ENCODE measurements around the gene RBM43. TPM values are rescaled to one million over a fixed set of nuclear protein-coding genes. Genes with fewer than 3 reads are reported as not detected.

RBM43 gene
- total and polyA plus RNA-seq, 2 experiments from 2014 or later, result 0.62 to 4.6 TPM

DNA sequence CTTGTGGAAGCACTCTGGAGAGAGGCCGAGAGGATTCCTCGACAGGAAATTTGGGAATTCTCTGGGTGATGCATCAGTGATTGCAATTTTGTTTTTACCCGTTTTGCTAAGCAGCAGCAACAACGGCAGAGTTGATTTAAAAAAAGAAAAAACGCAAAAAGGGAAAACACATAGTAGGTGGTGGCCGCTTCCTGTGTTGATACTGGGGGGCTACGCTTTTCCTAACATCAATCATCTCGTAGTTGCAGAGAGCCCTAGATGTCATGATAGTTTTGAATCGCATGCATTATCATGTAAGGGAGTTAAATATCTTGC is 271 bp upstream of the RBM43 start:
- Histone ChIP-seq H3K4me3 (peak overlapping the region; percentile 88), H3K27ac (peak overlapping the region; percentile 99), H3K9me3 (ENCODE audit: low read depth) (no peaks in the 10 kb centered on the region), H3K79me2 (peaks cover 12% of the 10 kb centered on the region), H4K20me1 (ENCODE audit: insufficient read depth, poor library complexity, severe bottlenecking) (no peaks in the 10 kb centered on the region), H3K4me1 (ENCODE audit: insufficient read depth) (peaks cover 6% of the 10 kb centered on the region), H2AFZ (peak overlapping the region; percentile 70), H3K9me2 (replicated peaks; ENCODE audit: insufficient read depth) (no peaks in the 10 kb centered on the region), H3K36me3 (replicated peaks; ENCODE audit: insufficient read depth, low read depth) (no peaks in the 10 kb centered on the region), H3K27me3 (no peaks in the 10 kb centered on the region), H3K4me2 (peak overlapping the region; percentile 80)
- WGBS (ENCODE audit: low lambda C conversion rate, missing lambda C conversion rate), result 37% methylated on average over 9 of the region's 9 CpGs
- TF ChIP-seq, protein P1, sequence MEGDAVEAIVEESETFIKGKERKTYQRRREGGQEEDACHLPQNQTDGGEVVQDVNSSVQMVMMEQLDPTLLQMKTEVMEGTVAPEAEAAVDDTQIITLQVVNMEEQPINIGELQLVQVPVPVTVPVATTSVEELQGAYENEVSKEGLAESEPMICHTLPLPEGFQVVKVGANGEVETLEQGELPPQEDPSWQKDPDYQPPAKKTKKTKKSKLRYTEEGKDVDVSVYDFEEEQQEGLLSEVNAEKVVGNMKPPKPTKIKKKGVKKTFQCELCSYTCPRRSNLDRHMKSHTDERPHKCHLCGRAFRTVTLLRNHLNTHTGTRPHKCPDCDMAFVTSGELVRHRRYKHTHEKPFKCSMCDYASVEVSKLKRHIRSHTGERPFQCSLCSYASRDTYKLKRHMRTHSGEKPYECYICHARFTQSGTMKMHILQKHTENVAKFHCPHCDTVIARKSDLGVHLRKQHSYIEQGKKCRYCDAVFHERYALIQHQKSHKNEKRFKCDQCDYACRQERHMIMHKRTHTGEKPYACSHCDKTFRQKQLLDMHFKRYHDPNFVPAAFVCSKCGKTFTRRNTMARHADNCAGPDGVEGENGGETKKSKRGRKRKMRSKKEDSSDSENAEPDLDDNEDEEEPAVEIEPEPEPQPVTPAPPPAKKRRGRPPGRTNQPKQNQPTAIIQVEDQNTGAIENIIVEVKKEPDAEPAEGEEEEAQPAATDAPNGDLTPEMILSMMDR (IDR thresholded peaks at IDR 0.05; ENCODE audit: poor library complexity), result no peak
- no peak for TF ChIP-seq EZH2phosphoT487 (IDR thresholded peaks at IDR 0.05; ENCODE audit: low read depth, severe bottlenecking, unreplicated experiment)
- no peak for TF ChIP-seq EZH2 (IDR thresholded peaks at IDR 0.05; ENCODE audit: borderline replicate concordance)
- DNase-seq (ENCODE audit: low spot score), result no peak

DNA sequence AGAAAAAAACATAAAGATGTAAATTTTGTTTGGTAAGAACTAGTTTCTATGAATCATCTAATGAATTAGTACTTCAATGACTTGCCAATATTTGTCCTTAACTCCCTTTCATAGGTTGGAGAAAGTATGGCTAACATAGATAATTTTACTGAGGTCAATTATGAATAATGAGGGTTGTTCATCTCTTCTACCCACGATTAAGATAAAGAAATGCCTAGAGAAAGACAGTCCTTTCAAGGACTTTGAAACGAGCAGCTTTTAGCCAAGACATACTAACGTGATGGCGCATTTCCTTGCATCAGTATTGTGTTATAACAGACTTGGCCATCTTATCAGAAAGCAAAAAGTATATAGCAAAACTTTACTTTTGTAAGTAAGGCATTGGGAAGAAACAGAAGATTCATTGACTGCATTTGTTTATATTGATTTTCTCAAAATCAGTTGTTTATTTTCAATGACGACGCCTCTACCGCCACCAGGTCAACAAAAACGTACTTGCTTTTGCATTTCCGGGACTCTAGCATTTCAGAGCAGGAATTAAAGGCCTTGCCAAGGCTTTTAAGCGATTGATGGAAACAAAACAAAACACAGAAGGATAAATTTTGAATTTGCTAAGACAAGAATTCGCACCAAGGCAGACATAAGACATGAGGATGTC is 961 bp downstream of the RBM43 start:
- Histone ChIP-seq H3K4me2 (peak overlapping the region; percentile 80), H3K9me2 (replicated peaks; ENCODE audit: insufficient read depth) (no peaks in the 10 kb centered on the region), H4K20me1 (ENCODE audit: insufficient read depth, poor library complexity, severe bottlenecking) (no peaks in the 10 kb centered on the region), H3K4me3 (peak overlapping the region; percentile 88), H3K4me1 (ENCODE audit: insufficient read depth) (peaks cover 6% of the 10 kb centered on the region), H2AFZ (peak overlapping the region; percentile 70), H3K9me3 (ENCODE audit: low read depth) (no peaks in the 10 kb centered on the region), H3K27me3 (no peaks in the 10 kb centered on the region), H3K36me3 (replicated peaks; ENCODE audit: insufficient read depth, low read depth) (no peaks in the 10 kb centered on the region), H3K79me2 (peaks cover 12% of the 10 kb centered on the region), H3K27ac (peak overlapping the region; percentile 99)
- no peak for TF ChIP-seq EZH2phosphoT487 (IDR thresholded peaks at IDR 0.05; ENCODE audit: low read depth, severe bottlenecking, unreplicated experiment)
- no peak for TF ChIP-seq EZH2 (IDR thresholded peaks at IDR 0.05; ENCODE audit: borderline replicate concordance)
- TF ChIP-seq, protein P1 (IDR thresholded peaks at IDR 0.05; ENCODE audit: poor library complexity), result no peak
- WGBS (ENCODE audit: low lambda C conversion rate, missing lambda C conversion rate), result 45% methylated on average over 11 of the region's 11 CpGs
- DNase-seq (ENCODE audit: low spot score), result no peak

DNA sequence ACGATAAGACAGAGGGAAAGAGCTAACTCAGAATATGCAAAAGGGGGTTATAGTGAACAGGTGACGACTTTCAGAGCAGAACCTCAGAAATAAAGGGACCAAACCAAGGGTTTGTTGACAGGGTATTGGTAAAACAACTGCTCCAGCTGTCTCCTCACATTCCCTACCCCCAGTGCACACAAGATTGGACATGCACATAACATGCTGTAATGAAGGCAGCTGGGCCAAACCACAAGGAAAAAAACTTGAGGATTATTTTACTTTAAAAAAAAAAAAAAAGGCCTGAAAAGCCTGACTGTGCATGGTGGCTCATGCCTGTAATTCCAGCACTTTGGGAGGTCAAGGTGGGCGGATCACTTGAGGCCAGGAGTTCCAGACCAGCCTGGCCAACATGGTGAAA is 3.5 kb downstream of the RBM43 start:
- DNase-seq (ENCODE audit: low spot score), result no peak
- H3K27me3 ChIP-seq, result no peaks in the 10 kb centered on the region
- no peaks in the 10 kb centered on the region for H3K9me3 ChIP-seq (ENCODE audit: low read depth)
- WGBS (ENCODE audit: low lambda C conversion rate, missing lambda C conversion rate), result 94% methylated on average over 3 of the region's 3 CpGs
- H3K4me3 ChIP-seq, result no peak overlapping the region
- H3K4me2 ChIP-seq, result no peak overlapping the region
- no peak overlapping the region for H3K27ac ChIP-seq
- no peaks in the 10 kb centered on the region for H3K36me3 ChIP-seq (replicated peaks; ENCODE audit: insufficient read depth, low read depth)
- no peaks in the 10 kb centered on the region for H4K20me1 ChIP-seq (ENCODE audit: insufficient read depth, poor library complexity, severe bottlenecking)
- H2AFZ ChIP-seq, result no peak overlapping the region
- H3K79me2 ChIP-seq, result peaks cover 12% of the 10 kb centered on the region
- peaks cover 6% of the 10 kb centered on the region for H3K4me1 ChIP-seq (ENCODE audit: insufficient read depth)
- TF ChIP-seq, protein P1 (IDR thresholded peaks at IDR 0.05; ENCODE audit: poor library complexity), result no peak
- TF ChIP-seq EZH2phosphoT487 (IDR thresholded peaks at IDR 0.05; ENCODE audit: low read depth, severe bottlenecking, unreplicated experiment), result no peak
- TF ChIP-seq EZH2 (IDR thresholded peaks at IDR 0.05; ENCODE audit: borderline replicate concordance), result no peak
- no peaks in the 10 kb centered on the region for H3K9me2 ChIP-seq (replicated peaks; ENCODE audit: insufficient read depth)

All from hepatocyte (in vitro differentiated cells).